HG02970 (cell line): Measurements from ENCODE around the gene ZNF502.
"Not testable (repeated sequence)": the region's sequence is repeated elsewhere in the genome, so short reads cannot be mapped to it uniquely, and the experiment has no call there.

ENCODE experiments used
- ATAC-seq: cut with Tn5 transposase; IDR thresholded peaks from one replicate; pipeline ENCODE4 v1.9.1; 2021; ENCODE audit warnings: mild to moderate bottlenecking, moderate library complexity, moderate number of reproducible peaks; ENCODE audit not compliant: unreplicated experiment, low FRiP score

ZNF502 gene

GRCh38 chr3:44712455-44713075, at the start of gene ZNF502:
ZNF502 (plus strand) TSS chr3:44712660; CDS start chr3:44720262, 7,602 bp downstream.
- no peak for ATAC-seq

GRCh38 chr3:44665173-44665572, 47.3 kb upstream of the ZNF502 start:
- ATAC-seq: no peak

- no peak for ATAC-seq
These were observed 46.1 kb upstream of the ZNF502 start for GRCh38 chr3:44666346-44666745.

- ATAC-seq: no peak
These were observed 42.7 kb upstream of the ZNF502 start for GRCh38 chr3:44669760-44670159.

- ATAC-seq: not testable (repeated sequence)
These were observed 39.0 kb upstream of the ZNF502 start for GRCh38 chr3:44673466-44673865.

GRCh38 chr3:44674211-44674610, 38.2 kb upstream of the ZNF502 start:
- ATAC-seq: no peak

GRCh38 chr3:44678480-44679116, 33.9 kb upstream of the ZNF502 start:
- no peak for ATAC-seq

GRCh38 chr3:44680921-44681455, 31.5 kb upstream of the ZNF502 start:
- no peak for ATAC-seq

GRCh38 chr3:44682182-44682896, 30.1 kb upstream of the ZNF502 start:
- no peak for ATAC-seq

- ATAC-seq: no peak
These were observed 27.2 kb upstream of the ZNF502 start for GRCh38 chr3:44685128-44685800.

- ATAC-seq: no peak
These were observed 24.6 kb upstream of the ZNF502 start for GRCh38 chr3:44687898-44688297.

GRCh38 chr3:44721231-44722102, 9.0 kb downstream of the ZNF502 start:
- no peak for ATAC-seq

GRCh38 chr3:44722103-44722401, 9.6 kb downstream of the ZNF502 start:
- no peak for ATAC-seq

GRCh38 chr3:44729384-44729910, 17.0 kb downstream of the ZNF502 start, which contains the start of gene ZNF501:
ZNF501 (plus strand) TSS chr3:44729635; CDS start chr3:44734422, 4,787 bp downstream.
- ATAC-seq: peak; percentile 67

- no peak for ATAC-seq
These were observed 22.2 kb downstream of the ZNF502 start for GRCh38 chr3:44734646-44735168.

- no peak for ATAC-seq
These were observed 48.6 kb downstream of the ZNF502 start for GRCh38 chr3:44761101-44761423.

GRCh38 chr3:44761424-44762169, 49.1 kb downstream of the ZNF502 start, which contains the start of the genes KIAA1143 and KIF15:
KIAA1143 (minus strand) TSS chr3:44761619; CDS start chr3:44761602, 17 bp downstream.
KIF15 (plus strand) TSS chr3:44761794; CDS start chr3:44761866, 72 bp downstream.
- peak; percentile 96 for ATAC-seq

GRCh38 chr3:44762170-44762677, 49.8 kb downstream of the ZNF502 start:
- no peak for ATAC-seq
